Fibroblast of mammary gland (primary cell): Measurements from ENCODE around the gene SSR3.
"Not testable (repeated sequence)": the region's sequence is repeated elsewhere in the genome, so short reads cannot be mapped to it uniquely, and the experiment has no call there.

Source experiments
- DNase-seq: peaks from one replicate; pipeline ENCODE4 v3.0.0-alpha.2; 2010; ENCODE audit warnings: low read depth
- H3K4me3 ChIP-seq: 2 replicates; pipeline ENCODE4 v1.5.1; 2011; ENCODE audit warnings: low read depth, mild to moderate bottlenecking, low read length, moderate library complexity; ENCODE audit not compliant: control insufficient read depth
- TF ChIP-seq, protein P1 (sequence below): conservative IDR thresholded peaks from 2 replicates; pipeline ENCODE4 v1.5.1; 2011; ENCODE audit warnings: low read depth, low read length, inconsistent platforms; ENCODE audit not compliant: control insufficient read depth, insufficient read depth

The SSR3 gene

DNA sequence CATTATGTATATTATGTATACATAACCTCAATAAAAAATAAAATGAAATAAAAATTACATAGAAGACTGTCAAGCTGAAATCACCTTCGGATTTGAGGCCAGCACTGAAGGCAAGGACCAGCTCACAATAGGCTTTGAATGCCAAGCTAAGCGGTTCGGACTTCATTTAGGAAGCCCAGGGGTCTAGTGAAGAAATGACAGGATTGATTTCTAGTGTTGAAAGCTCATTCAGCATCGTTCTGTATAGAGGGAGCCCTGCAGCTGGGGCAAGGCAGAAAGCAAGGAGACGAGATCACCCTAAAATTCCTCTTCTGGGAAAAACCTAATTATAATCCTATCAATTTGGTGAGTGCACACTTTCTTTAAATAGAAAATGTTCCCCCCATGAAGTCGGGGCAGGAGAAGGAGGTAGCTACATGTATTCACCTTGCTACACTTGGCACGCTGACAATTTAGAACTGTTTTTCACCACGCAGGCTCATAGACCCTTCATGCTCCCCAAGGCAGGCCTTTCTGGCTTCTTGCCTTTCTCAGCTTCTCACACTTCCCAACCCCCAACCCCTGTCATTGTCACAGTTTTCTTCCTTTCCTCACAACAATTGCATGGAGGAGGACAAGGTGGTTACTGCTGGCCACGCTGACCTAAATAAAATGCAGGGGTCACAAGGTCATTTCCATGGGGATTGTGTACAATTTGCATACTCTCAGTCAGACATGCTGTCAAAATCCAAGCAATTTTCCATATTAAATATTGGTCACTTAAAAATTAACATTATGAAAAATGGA, 44.4 kb upstream of the SSR3 start:
- H3K4me3 ChIP-seq, result no peak overlapping the region
- no peak for DNase-seq
- TF ChIP-seq, protein P1, sequence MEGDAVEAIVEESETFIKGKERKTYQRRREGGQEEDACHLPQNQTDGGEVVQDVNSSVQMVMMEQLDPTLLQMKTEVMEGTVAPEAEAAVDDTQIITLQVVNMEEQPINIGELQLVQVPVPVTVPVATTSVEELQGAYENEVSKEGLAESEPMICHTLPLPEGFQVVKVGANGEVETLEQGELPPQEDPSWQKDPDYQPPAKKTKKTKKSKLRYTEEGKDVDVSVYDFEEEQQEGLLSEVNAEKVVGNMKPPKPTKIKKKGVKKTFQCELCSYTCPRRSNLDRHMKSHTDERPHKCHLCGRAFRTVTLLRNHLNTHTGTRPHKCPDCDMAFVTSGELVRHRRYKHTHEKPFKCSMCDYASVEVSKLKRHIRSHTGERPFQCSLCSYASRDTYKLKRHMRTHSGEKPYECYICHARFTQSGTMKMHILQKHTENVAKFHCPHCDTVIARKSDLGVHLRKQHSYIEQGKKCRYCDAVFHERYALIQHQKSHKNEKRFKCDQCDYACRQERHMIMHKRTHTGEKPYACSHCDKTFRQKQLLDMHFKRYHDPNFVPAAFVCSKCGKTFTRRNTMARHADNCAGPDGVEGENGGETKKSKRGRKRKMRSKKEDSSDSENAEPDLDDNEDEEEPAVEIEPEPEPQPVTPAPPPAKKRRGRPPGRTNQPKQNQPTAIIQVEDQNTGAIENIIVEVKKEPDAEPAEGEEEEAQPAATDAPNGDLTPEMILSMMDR, result no peak

DNA sequence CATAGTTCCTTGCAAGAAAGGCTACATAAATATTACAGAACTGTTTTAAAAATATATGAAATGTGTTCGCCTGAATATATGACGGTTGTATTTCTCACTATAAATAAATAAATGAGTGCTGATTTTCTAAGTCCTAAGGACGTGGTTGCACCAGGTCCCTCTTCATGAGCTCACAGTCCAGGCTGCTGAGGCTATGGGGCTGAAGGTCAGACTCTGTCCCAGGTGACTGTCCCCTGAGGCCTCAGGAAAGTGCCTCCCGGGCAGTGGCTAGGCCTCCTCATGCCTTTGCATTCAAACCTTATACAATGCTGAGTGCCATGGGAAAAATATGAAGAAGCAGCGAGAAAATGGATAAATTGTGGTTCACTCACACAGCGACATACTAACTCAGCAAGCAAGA, 43.5 kb upstream of the SSR3 start:
- no peak overlapping the region for H3K4me3 ChIP-seq
- TF ChIP-seq, protein P1, result no peak
- no peak for DNase-seq

DNA sequence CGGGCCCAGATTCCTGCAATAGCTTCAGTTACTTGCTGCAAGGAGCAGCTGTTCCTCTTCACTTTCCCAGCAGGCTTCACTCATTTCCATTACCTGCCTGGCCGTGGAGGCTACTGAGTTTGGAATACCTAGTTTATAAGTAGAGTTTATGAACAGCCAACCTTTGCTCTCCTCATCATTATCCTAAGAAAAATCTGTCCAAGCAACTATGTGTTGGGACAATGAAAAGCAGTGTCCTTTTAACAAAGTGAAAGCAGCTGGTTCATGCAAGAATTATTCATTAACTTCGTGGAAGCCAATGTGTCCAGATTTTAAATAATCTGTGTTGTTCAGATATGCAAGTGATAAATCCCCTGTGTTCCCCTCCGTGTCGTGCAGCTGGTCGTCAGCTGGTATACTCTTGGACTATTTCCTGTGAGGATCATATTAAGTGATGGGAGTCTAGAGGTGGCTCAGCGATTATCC, 39.3 kb upstream of the SSR3 start:
- DNase-seq, result no peak
- no peak overlapping the region for H3K4me3 ChIP-seq
- TF ChIP-seq, protein P1, result no peak

DNA sequence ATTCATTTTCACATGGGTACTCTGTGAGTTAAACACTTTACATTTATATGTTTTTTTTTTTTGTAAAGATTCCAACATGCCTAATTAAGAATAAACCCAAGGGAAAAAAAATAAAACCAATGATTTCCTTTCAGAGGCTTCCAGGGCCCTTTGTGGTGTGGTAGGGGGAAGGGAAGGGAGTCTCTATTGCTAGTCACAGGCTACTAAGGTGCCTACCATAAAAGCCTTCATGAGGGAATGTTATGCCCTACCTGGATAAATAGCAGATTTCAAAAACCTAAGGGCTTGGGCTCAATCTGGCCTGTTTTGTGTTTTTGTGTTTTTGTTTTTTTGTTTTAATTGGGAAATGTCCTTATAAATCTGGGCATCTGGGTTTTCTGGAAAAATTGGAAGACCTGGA, 38.9 kb upstream of the SSR3 start:
- no peak overlapping the region for H3K4me3 ChIP-seq
- TF ChIP-seq, protein P1, result no peak
- no peak for DNase-seq

DNA sequence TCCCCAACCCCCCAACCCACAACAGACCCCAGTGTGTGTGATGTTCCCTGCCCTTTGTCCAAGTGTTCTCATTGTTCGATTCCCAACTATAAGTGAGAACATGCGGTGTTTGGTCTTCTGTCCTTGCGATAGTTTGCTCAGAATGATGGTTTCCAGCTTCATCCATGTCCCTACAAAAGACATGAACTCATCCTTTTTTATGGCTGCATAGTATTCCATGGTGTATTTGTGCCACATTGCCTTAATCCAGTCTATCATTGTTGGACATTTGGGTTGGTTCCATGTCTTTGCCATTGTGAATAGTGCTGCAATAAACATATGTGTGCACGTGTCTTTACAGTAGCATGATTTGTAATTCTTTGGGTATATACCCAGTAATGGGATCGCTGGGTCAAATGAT, 34.9 kb upstream of the SSR3 start:
- not testable (repeated sequence) for DNase-seq, H3K4me3 ChIP-seq

DNA sequence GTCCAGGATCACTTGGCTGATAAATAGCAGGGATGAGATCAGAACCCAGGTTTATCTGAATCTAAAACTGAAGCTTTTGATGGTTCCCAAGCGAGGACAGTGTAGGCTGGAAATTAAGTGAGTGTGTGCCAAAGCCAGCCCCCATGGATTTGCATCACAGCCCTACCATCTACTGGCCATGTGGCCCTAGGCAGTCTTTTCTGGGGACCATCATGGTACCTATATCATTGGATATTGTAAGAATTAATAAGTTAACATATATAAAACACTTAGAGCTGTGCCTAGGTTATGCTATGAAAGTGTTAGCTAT, 32.8 kb upstream of the SSR3 start:
- TF ChIP-seq, protein P1, result no peak
- no peak overlapping the region for H3K4me3 ChIP-seq
- DNase-seq, result no peak

DNA sequence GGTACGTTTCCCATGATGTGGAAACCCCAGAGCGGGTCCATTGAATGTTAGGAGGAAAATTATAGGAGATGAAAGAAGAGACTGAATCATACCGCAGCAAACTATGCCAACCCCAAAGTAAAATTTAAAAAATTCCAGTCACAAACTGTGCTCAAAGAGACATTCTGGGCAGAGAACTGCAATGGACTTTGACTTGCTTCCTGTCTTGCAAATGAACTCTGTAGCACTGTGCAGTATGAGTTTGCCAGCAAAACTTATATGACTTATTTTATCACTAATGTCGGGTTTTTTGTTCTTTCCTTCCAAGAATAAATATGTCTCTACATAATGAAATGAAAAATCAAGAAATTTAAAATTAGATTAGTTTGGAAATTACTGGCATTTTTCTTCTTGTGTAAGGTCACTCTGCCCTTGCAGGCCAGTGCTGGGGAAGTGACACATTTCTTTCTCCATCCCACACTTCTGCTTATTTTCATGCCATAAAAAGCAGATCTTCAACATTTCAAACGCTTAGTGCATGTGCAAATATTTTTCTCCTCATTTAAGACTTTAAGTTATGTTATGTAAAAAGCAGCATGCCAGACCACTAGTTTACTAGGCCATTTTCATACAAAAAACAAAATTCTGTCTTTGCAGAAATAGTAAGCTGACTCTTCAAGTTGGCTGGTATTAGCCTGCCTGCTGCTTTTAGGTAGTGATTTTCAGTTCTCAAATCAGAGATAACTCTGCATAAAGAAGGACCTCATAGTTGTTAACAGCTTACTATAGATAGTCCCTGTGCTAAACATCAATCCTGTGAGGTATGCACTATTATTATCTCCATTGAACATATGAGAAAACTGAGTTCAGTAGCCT, 32.2 kb upstream of the SSR3 start:
- no peak for DNase-seq
- H3K4me3 ChIP-seq, result no peak overlapping the region
- TF ChIP-seq, protein P1, result no peak
